IMR-90 (cell line): Measurements from ENCODE around the gene ABITRAM. TPM values are rescaled to one million over a fixed set of nuclear protein-coding genes. Genes with fewer than 3 reads are reported as not detected.

Experiments used
- ATAC-seq: fragments of 200-7000 bp; cut with Tn5 transposase; 2 replicates; pipeline ENCODE4 v1.9.1; 2020; ENCODE audit warnings: low read depth, mild to moderate bottlenecking, moderate library complexity
- BruUV-seq: library from RNA; stranded (reverse); fragments of 400-500 nt; replicated peaks from 2 replicates; lab custom pipeline; 2021; lab: Mats Ljungman, UMichigan
- CTCF ChIA-PET: fragments of 300-600 bp; formaldehyde crosslinking; extraction: SDS; loops from one replicate; lab custom pipeline; 2021; ENCODE audit warnings: antibody characterized with exemption; lab: Yijun Ruan, JAX
- POLR2A ChIA-PET: fragments of 300-600 bp; sonication (Branson Sonifier 250); formaldehyde crosslinking; loops from one replicate; lab custom pipeline; 2022; ENCODE audit warnings: antibody characterized with exemption; ENCODE audit not compliant: unreplicated experiment; lab: Charles Lee
- DNase-seq: peaks from one replicate; pipeline ENCODE4 v3.0.0; 2013
- H2AFZ ChIP-seq: replicated peaks from 2 replicates; pipeline ENCODE3; 2013; ENCODE audit warnings: low read length, mild to moderate bottlenecking; ENCODE audit not compliant: poor library complexity
- H2AK5ac ChIP-seq: 2 replicates; pipeline ENCODE4 v1.6.1; 2013; ENCODE audit warnings: low read depth, low read length, inconsistent platforms
- H2AK9ac ChIP-seq: replicated peaks from 2 replicates; pipeline ENCODE3; 2013; ENCODE audit warnings: mild to moderate bottlenecking, low read depth, low read length, moderate library complexity; ENCODE audit not compliant: poor library complexity
- H2BK120ac ChIP-seq: 2 replicates; pipeline ENCODE4 v1.6.1; 2013; ENCODE audit warnings: low read depth, low read length, inconsistent platforms
- H2BK15ac ChIP-seq: 3 replicates; pipeline ENCODE4 v1.6.1; 2013; ENCODE audit warnings: low read depth, low read length, inconsistent platforms
- H2BK20ac ChIP-seq: 2 replicates; pipeline ENCODE4 v1.6.1; 2013; ENCODE audit warnings: low read depth, mild to moderate bottlenecking, inconsistent platforms, low read length, moderate library complexity
- H2BK5ac ChIP-seq: 2 replicates; pipeline ENCODE4 v1.6.1; 2013; ENCODE audit warnings: mild to moderate bottlenecking, low read depth, low read length, inconsistent platforms; ENCODE audit not compliant: poor library complexity, severe bottlenecking
- H3K14ac ChIP-seq: replicated peaks from 2 replicates; pipeline ENCODE4 v1.6.1; 2013; ENCODE audit warnings: low read depth, low read length, inconsistent platforms
- H3K18ac ChIP-seq: 2 replicates; pipeline ENCODE4 v1.6.1; 2013; ENCODE audit warnings: low read depth, low read length, control low read depth
- H3K23ac ChIP-seq: 2 replicates; pipeline ENCODE4 v1.6.1; 2013; ENCODE audit warnings: low read depth, low read length, inconsistent platforms
- H3K27ac ChIP-seq: 2 replicates; pipeline ENCODE4 v1.5.1; 2013; ENCODE audit warnings: mild to moderate bottlenecking, control low read depth, low read length; ENCODE audit not compliant: insufficient read depth
- H3K27me3 ChIP-seq: 2 replicates; pipeline ENCODE4 v1.6.1; 2013; ENCODE audit warnings: low read length; ENCODE audit not compliant: control insufficient read depth, insufficient read depth
- H3K36me3 ChIP-seq: 2 replicates; pipeline ENCODE4 v1.6.1; 2013; ENCODE audit warnings: low read length, mixed read lengths; ENCODE audit not compliant: control insufficient read depth, insufficient read depth
- H3K4ac ChIP-seq: 2 replicates; pipeline ENCODE4 v1.6.1; 2013; ENCODE audit warnings: low read depth, low read length, inconsistent platforms
- H3K4me1 ChIP-seq: 2 replicates; pipeline ENCODE4 v1.6.1; 2013; ENCODE audit warnings: low read length, mixed read lengths; ENCODE audit not compliant: control insufficient read depth, insufficient read depth
- H3K4me2 ChIP-seq: 2 replicates; pipeline ENCODE4 v1.6.1; 2013; ENCODE audit warnings: low read depth, mild to moderate bottlenecking, control low read depth, low read length, moderate library complexity
- H3K4me3 ChIP-seq: 2 replicates; pipeline ENCODE4 v1.5.1; 2013; ENCODE audit warnings: low read depth, mild to moderate bottlenecking, control low read depth, low read length, moderate library complexity; ENCODE audit not compliant: insufficient read depth
- H3K56ac ChIP-seq: 2 replicates; pipeline ENCODE4 v1.6.1; 2013; ENCODE audit warnings: low read length, inconsistent platforms; ENCODE audit not compliant: insufficient read depth; ENCODE audit errors: extremely low read depth
- H3K79me1 ChIP-seq, 2 experiments: 2 replicates each; pipeline ENCODE4 v1.6.1; 2013; ENCODE audit warnings: low read length in 2 of 2, inconsistent platforms in 1 of 2, low read depth in 1 of 2
- H3K9ac ChIP-seq: 2 replicates; pipeline ENCODE4 v1.6.1; 2013; ENCODE audit warnings: low read depth, low read length, control low read depth
- H3K9me1 ChIP-seq: 2 replicates; pipeline ENCODE4 v1.6.1; 2013; ENCODE audit warnings: low read length, inconsistent platforms; ENCODE audit not compliant: insufficient read depth
- H3K9me3 ChIP-seq: 2 replicates; pipeline ENCODE4 v1.6.1; 2013; ENCODE audit warnings: low read length; ENCODE audit not compliant: control insufficient read depth, insufficient read depth
- H4K20me1 ChIP-seq: 2 replicates; pipeline ENCODE4 v1.6.1; 2013; ENCODE audit warnings: low read length, inconsistent platforms; ENCODE audit not compliant: insufficient read depth
- H4K5ac ChIP-seq: 2 replicates; pipeline ENCODE4 v1.6.1; 2013; ENCODE audit warnings: mild to moderate bottlenecking, low read depth, low read length, control low read depth
- H4K8ac ChIP-seq, 2 experiments: 2 replicates each; pipeline ENCODE4 v1.6.1; 2013; ENCODE audit warnings: low read depth in 2 of 2, low read length in 2 of 2, control low read depth in 1 of 2, inconsistent platforms in 1 of 2
- H4K91ac ChIP-seq: 2 replicates; pipeline ENCODE4 v1.6.1; 2013; ENCODE audit warnings: low read depth, low read length, inconsistent platforms; ENCODE audit not compliant: insufficient read depth
- BHLHE40 ChIP-seq: fragments of 150-350 bp; IDR thresholded peaks from 2 replicates; pipeline ENCODE4 v1.6.1; 2016; ENCODE audit warnings: mild to moderate bottlenecking, low read depth, low read length
- CEBPB ChIP-seq: IDR thresholded peaks from 2 replicates; pipeline ENCODE4 v1.6.1; 2012; ENCODE audit warnings: low read depth, low read length, improper control_type of control experiment
- CHD1 ChIP-seq: IDR thresholded peaks from 2 replicates; pipeline ENCODE4 v1.6.1; 2012; ENCODE audit warnings: low read depth, low read length, improper control_type of control experiment
- CTCF ChIP-seq: conservative IDR thresholded peaks from 2 replicates; pipeline ENCODE4 v1.5.1; 2012; ENCODE audit warnings: mild to moderate bottlenecking, low read depth, low read length, improper control_type of control experiment
- ELK1 ChIP-seq: fragments of 150-350 bp; IDR thresholded peaks from 2 replicates; pipeline ENCODE4 v1.6.1; 2016; ENCODE audit warnings: low read depth, mild to moderate bottlenecking, low read length, moderate library complexity, borderline replicate concordance
- FOS ChIP-seq: fragments of 150-350 bp; IDR thresholded peaks from 2 replicates; pipeline ENCODE4 v1.6.1; 2016; ENCODE audit warnings: low read depth, low read length
- MAFK ChIP-seq: IDR thresholded peaks from 2 replicates; pipeline ENCODE4 v1.6.1; 2012; ENCODE audit warnings: low read depth, low read length, improper control_type of control experiment
- MAZ ChIP-seq: IDR thresholded peaks from 2 replicates; pipeline ENCODE4 v1.6.1; 2012; ENCODE audit warnings: low read depth, mild to moderate bottlenecking, low read length, improper control_type of control experiment, moderate library complexity, borderline replicate concordance
- MXI1 ChIP-seq: IDR thresholded peaks from 2 replicates; pipeline ENCODE4 v1.6.1; 2012; ENCODE audit warnings: low read depth, mild to moderate bottlenecking, low read length, moderate library complexity, borderline replicate concordance
- NFE2L2 ChIP-seq: fragments of 150-350 bp; IDR thresholded peaks from 2 replicates; pipeline ENCODE4 v1.6.1; 2016; ENCODE audit warnings: low read depth, mild to moderate bottlenecking, low read length
- POLR2A ChIP-seq: IDR thresholded peaks from 2 replicates; pipeline ENCODE4 v1.6.1; 2012; ENCODE audit warnings: mild to moderate bottlenecking, low read depth, low read length
- RAD21 ChIP-seq: IDR thresholded peaks from 2 replicates; pipeline ENCODE4 v1.6.1; 2012; ENCODE audit warnings: low read length, improper control_type of control experiment
- RCOR1 ChIP-seq: IDR thresholded peaks from 2 replicates; pipeline ENCODE4 v1.6.1; 2012; ENCODE audit warnings: mild to moderate bottlenecking, low read length, improper control_type of control experiment; ENCODE audit not compliant: insufficient replicate concordance
- RFX5 ChIP-seq: IDR thresholded peaks from 2 replicates; pipeline ENCODE4 v1.8.0; 2012; ENCODE audit warnings: low read depth, mild to moderate bottlenecking, low read length, moderate library complexity
- SMC3 ChIP-seq: fragments of 150-350 bp; IDR thresholded peaks from 2 replicates; pipeline ENCODE4 v1.6.1; 2016; ENCODE audit warnings: low read depth, mild to moderate bottlenecking, antibody characterized with exemption, low read length, moderate library complexity
- USF2 ChIP-seq: fragments of 150-350 bp; IDR thresholded peaks from 2 replicates; pipeline ENCODE4 v1.6.1; 2017; ENCODE audit warnings: mild to moderate bottlenecking, antibody characterized with exemption, low read length, low read depth
- WGBS, 2 experiments: methylation state at CpG; one replicate each; pipeline versions ENCODE4 v1.1.5 to v1.1.7; 2013; ENCODE audit warnings: missing lambda C conversion rate in 2 of 2; ENCODE audit not compliant: insufficient read length in 1 of 2; ENCODE audit errors: extremely low coverage in 2 of 2; 5-methylcytosine and 5-hydroxymethylcytosine counted together
- dilution Hi-C: fragments of 300-500 bp; cut with HindIII; formaldehyde crosslinking; loops from one replicate; pipeline ENCODE4 v1.14.3; 2018; ENCODE audit warnings: low sequenced_read_pairs; ENCODE audit not compliant: unreplicated experiment
- in situ Hi-C: fragments of 300-500 bp; cut with MboI; formaldehyde crosslinking; loops from 3 replicates; pipeline ENCODE4 v1.14.3; 2019; ENCODE audit warnings: low sequenced_read_pairs, inconsistent platforms, mixed read lengths
- intact Hi-C: fragments of 100-400 bp; cut with micrococcal nuclease; formaldehyde crosslinking; loops from 2 replicates; pipeline ENCODE4 v1.10.0; 2022
- polyA plus RNA-seq, 3 experiments: library from polyadenylated mRNA; depleted of rRNA; stranded (reverse); fragments of >200 nt; gene quantifications; 2 replicates each; pipeline ENCODE4 v1.2.3, GENCODE V29; 2012; ENCODE audit warnings: low replicate concordance in 1 of 3
- total RNA-seq: library from RNA; depleted of rRNA; stranded (reverse); fragments of >200 nt; gene quantifications from 2 replicates; pipeline ENCODE4 v1.2.3, GENCODE V29; 2012

The ABITRAM gene
- total and polyA plus RNA-seq, 2 of the 4 experiments (the other 2 are of a cell fraction): 8.6 to 10.3 TPM

GRCh38 chr9:108897324-108898096, 36.7 kb upstream of the ABITRAM start:
- no peak for ATAC-seq
- Histone ChIP-seq H2AK5ac (no peak overlapping the region), H2BK5ac (no peak overlapping the region), H4K8ac (no peak overlapping the region), H4K20me1 (no peaks in the 10 kb centered on the region), H3K56ac (no peak overlapping the region), H3K9me1 (peaks cover 3% of the 10 kb centered on the region; the same call in 1 of the 2 replicates), H2BK20ac (no peak overlapping the region), H3K9ac (no peak overlapping the region), H3K36me3 (peaks cover 40% of the 10 kb centered on the region), H3K4ac (no peak overlapping the region), H2BK120ac (no peak overlapping the region), H3K27ac (no peak overlapping the region), H3K9me3 (no peaks in the 10 kb centered on the region), H2BK15ac (no peak overlapping the region), H3K23ac (no peak overlapping the region), H3K4me3 (no peak overlapping the region), H4K91ac (no peak overlapping the region), H4K5ac (no peak overlapping the region), H3K14ac (no peak overlapping the region), H3K4me2 (no peak overlapping the region), H3K27me3 (no peaks in the 10 kb centered on the region), H3K4me1 (no peaks in the 10 kb centered on the region), H2AK9ac (no peak overlapping the region), H2AFZ (no peak overlapping the region), H3K79me1 (no peaks in the 10 kb centered on the region), H3K18ac (no peak overlapping the region)
- dilution Hi-C loops (no loop called here), in situ Hi-C loops (loop anchor here (10.0 kb wide), 1 partner anchor 427 kb away; the partner anchor contains the start of gene EPB41L4B), intact Hi-C loops (no loop called here)
- BruUV-seq: no TSS peak
- no peak for DNase-seq
- ChIA-PET CTCF (no interaction called here), POLR2A (no interaction called here)
- TF ChIP-seq MAZ (no peak), NFE2L2 (no peak), CTCF (no peak), MXI1 (no peak), RFX5 (no peak), USF2 (no peak), FOS (no peak), BHLHE40 (no peak), POLR2A (no peak), SMC3 (no peak), ELK1 (no peak), RCOR1 (no peak), CEBPB (no peak), RAD21 (no peak), MAFK (no peak), CHD1 (no peak)
- WGBS, 2 experiments: no CpG with 5 or more reads among the region's 2 CpGs
